HepG2 (cell line): Measurements from ENCODE around the gene SIRPB2. TPM values are rescaled to one million over a fixed set of nuclear protein-coding genes. Genes with fewer than 3 reads are reported as not detected.
A peak's percentile ranks its signal among the peaks of the same experiment; 100 is the strongest.

Experiments used
- ATAC-seq: fragments of 200-7000 bp; cut with Tn5 transposase; 3 replicates; pipeline ENCODE4 v1.9.1; 2020; ENCODE audit warnings: mild to moderate bottlenecking, moderate library complexity
- BruUV-seq: library from RNA; stranded (reverse); fragments of 400-500 nt; replicated peaks from 2 replicates; lab custom pipeline; 2021; lab: Mats Ljungman, UMichigan
- CTCF ChIA-PET: fragments of 300-600 bp; formaldehyde crosslinking; extraction: SDS; loops from one replicate; lab custom pipeline; 2021; ENCODE audit warnings: low total read pairs, inconsistent platforms, low intra/inter-chr PET ratio; lab: Yijun Ruan, JAX
- POLR2A ChIA-PET: fragments of 350-600 bp; sonication (Branson Sonifier 250); formaldehyde crosslinking; loops from one replicate; lab custom pipeline; 2020; ENCODE audit warnings: antibody characterized with exemption, inconsistent platforms; lab: Yijun Ruan, JAX
- DNase-seq: peaks from one replicate; pipeline ENCODE4 v3.0.0-alpha.2; 2015; ENCODE audit warnings: low spot score
- FAIRE-seq: peaks from 3 replicates; lab custom pipeline; 2011; peaks lifted over from hg19 to GRCh38; lab: Jason Lieb, UNC
- H2AFZ ChIP-seq: one replicate; pipeline ENCODE4 v1.6.1; 2011; ENCODE audit warnings: low read length, inconsistent platforms
- H3K27ac ChIP-seq: fragments of 300-600 bp; 3 replicates; pipeline ENCODE4 v1.8.0; 2011; ENCODE audit warnings: mixed run types, mild to moderate bottlenecking, mixed read lengths, low read length, inconsistent platforms; ENCODE audit not compliant: insufficient read depth; ENCODE audit errors: extremely low read length
- H3K27me3 ChIP-seq, 2 experiments: fragments of 200-600 bp in 1 of 2; 2 replicates in 1 of 2; 3 replicates in 1 of 2; pipeline versions ENCODE4 v1.6.0 to v1.8.0; 2011; ENCODE audit warnings: low read length in 2 of 2, mild to moderate bottlenecking in 2 of 2, moderate library complexity in 2 of 2, inconsistent platforms in 1 of 2; ENCODE audit not compliant: insufficient read depth in 2 of 2, control insufficient read depth in 1 of 2
- H3K36me3 ChIP-seq, 2 experiments: fragments of 200-600 bp in 1 of 2; replicated peaks in 1 of 2; 2 replicates in 1 of 2; 3 replicates in 1 of 2; pipeline versions ENCODE4 v1.5.1 to v1.8.0; 2011; ENCODE audit warnings: low read length in 2 of 2, inconsistent platforms in 1 of 2; ENCODE audit not compliant: insufficient read depth in 2 of 2, control insufficient read depth in 1 of 2
- H3K4me1 ChIP-seq: 2 replicates; pipeline ENCODE4 v1.5.1; 2012; ENCODE audit warnings: low read length, inconsistent platforms; ENCODE audit not compliant: insufficient read depth
- H3K4me2 ChIP-seq: 2 replicates; pipeline ENCODE4 v1.6.0; 2011; ENCODE audit warnings: low read depth, low read length, inconsistent platforms
- H3K4me3 ChIP-seq, 3 experiments: fragments of 200-600 bp in 1 of 3; sonication (generic), shearing (Covaris generic) in 1 of 3; replicated peaks in 1 of 3; 2 replicates each; pipeline ENCODE4 v1.5.1; 2011 to 2016; ENCODE audit warnings: low read length in 3 of 3, inconsistent platforms in 2 of 3, low read depth in 2 of 3, mild to moderate bottlenecking in 2 of 3, control low read depth in 1 of 3, mixed read lengths in 1 of 3; ENCODE audit not compliant: insufficient read depth in 1 of 3
- H3K79me2 ChIP-seq: one replicate; pipeline ENCODE4 v1.6.1; 2011; ENCODE audit warnings: low read length, inconsistent platforms; ENCODE audit not compliant: insufficient read depth
- H3K9ac ChIP-seq: 2 replicates; pipeline ENCODE4 v1.6.0; 2011; ENCODE audit warnings: mild to moderate bottlenecking, low read depth, low read length, inconsistent platforms; ENCODE audit not compliant: insufficient read depth
- H3K9me3 ChIP-seq: 2 replicates; pipeline ENCODE4 v1.5.1; 2012; ENCODE audit warnings: mild to moderate bottlenecking, low read length
- H4K20me1 ChIP-seq: 2 replicates; pipeline ENCODE4 v1.6.0; 2011; ENCODE audit warnings: inconsistent platforms, mild to moderate bottlenecking, low read length, moderate library complexity; ENCODE audit not compliant: insufficient read depth
- CBX5 ChIP-seq: sonication (generic); formaldehyde crosslinking; IDR thresholded peaks from 2 replicates; pipeline ENCODE4 v1.4.0; 2020; ENCODE audit warnings: missing genetic modification reagents, borderline replicate concordance
- FOSL2 ChIP-seq: sonication (generic); formaldehyde crosslinking; IDR thresholded peaks from 2 replicates; pipeline ENCODE4 v1.4.0; 2020; ENCODE audit warnings: missing genetic modification reagents
- GPN1 ChIP-seq: sonication (generic); formaldehyde crosslinking; IDR thresholded peaks from 2 replicates; pipeline ENCODE4 v1.5.1; 2020; ENCODE audit warnings: missing genetic modification reagents, borderline replicate concordance
- KLF9 ChIP-seq: IDR thresholded peaks from 2 replicates; pipeline ENCODE4 v1.6.1; 2016; ENCODE audit warnings: low read depth
- PHF20 ChIP-seq: sonication (generic); formaldehyde crosslinking; IDR thresholded peaks from 2 replicates; pipeline ENCODE4 v1.5.0; 2020; ENCODE audit warnings: mild to moderate bottlenecking, missing genetic modification reagents
- RBFOX2 ChIP-seq: fragments of 200-400 bp; formaldehyde crosslinking; IDR thresholded peaks from 2 replicates; pipeline ENCODE4 v1.6.1; 2017; ENCODE audit warnings: low read depth, mild to moderate bottlenecking, low read length
- ZEB1 ChIP-seq: IDR thresholded peaks from 2 replicates; pipeline ENCODE4 v1.6.1; 2012; ENCODE audit warnings: mild to moderate bottlenecking, low read depth, inconsistent platforms; ENCODE audit not compliant: insufficient replicate concordance
- ZNF143 ChIP-seq: sonication (generic); formaldehyde crosslinking; IDR thresholded peaks from 2 replicates; pipeline ENCODE4 v1.4.0; 2020; ENCODE audit warnings: missing genetic modification reagents
- WGBS: methylation state at CpG from one replicate; pipeline ENCODE4 v1.1.6; 2017; ENCODE audit warnings: low lambda C conversion rate; 5-methylcytosine and 5-hydroxymethylcytosine counted together
- in situ Hi-C: cut with HindIII; loops from 2 replicates; pipeline ENCODE4 v1.10.0; 2017; ENCODE audit warnings: low pct_unique_long_range_greater_than_20kb; ENCODE audit not compliant: extremely low pct_ligation_motif_present
- intact Hi-C: fragments of 100-400 bp; cut with micrococcal nuclease; formaldehyde crosslinking; loops from one replicate; pipeline ENCODE4 v1.10.0; 2022; ENCODE audit not compliant: unreplicated experiment
- polyA plus RNA-seq, 8 experiments: library from polyadenylated mRNA; depleted of rRNA in 3 of 8; stranded (reverse) in 7 of 8; unstranded in 1 of 8; fragments of >200 nt; fragmentation: Illumina TruSeq in 4 of 8; extraction: Trizol in 4 of 8; gene quantifications; 2 replicates each; pipeline versions ENCODE4 v1.2.1 to v1.2.3, GENCODE V29; 2011 to 2016; ENCODE audit warnings: low read depth in 4 of 8, missing spikeins in 1 of 8, mixed read lengths in 1 of 8; ENCODE audit not compliant: insufficient read depth in 1 of 8
- total RNA-seq, 5 experiments: library from RNA; depleted of rRNA; stranded (reverse); fragments of >200 nt; fragmentation: Illumina TruSeq; extraction: Trizol; gene quantifications; 2 replicates each; pipeline ENCODE4 v1.2.3, GENCODE V29; 2016; ENCODE audit warnings: low read depth in 1 of 5
- TF ChIP-seq, protein P1 (sequence below): sonication (generic); formaldehyde crosslinking; IDR thresholded peaks from 2 replicates; pipeline ENCODE4 v1.5.1; 2020; ENCODE audit warnings: mild to moderate bottlenecking, missing genetic modification reagents
- TF ChIP-seq, protein P2 (sequence below), 2 experiments: IDR thresholded peaks; 2 replicates each; pipeline ENCODE4 v1.6.1; 2011 to 2012; ENCODE audit warnings: low read length in 2 of 2, borderline replicate concordance in 1 of 2, low read depth in 1 of 2, mild to moderate bottlenecking in 1 of 2, moderate library complexity in 1 of 2

SIRPB2 gene
- total and polyA plus RNA-seq, 2 of the 13 experiments (the other 11 are each of a cell fraction or from before 2014, with no cell fraction given) = not detected

DNA sequence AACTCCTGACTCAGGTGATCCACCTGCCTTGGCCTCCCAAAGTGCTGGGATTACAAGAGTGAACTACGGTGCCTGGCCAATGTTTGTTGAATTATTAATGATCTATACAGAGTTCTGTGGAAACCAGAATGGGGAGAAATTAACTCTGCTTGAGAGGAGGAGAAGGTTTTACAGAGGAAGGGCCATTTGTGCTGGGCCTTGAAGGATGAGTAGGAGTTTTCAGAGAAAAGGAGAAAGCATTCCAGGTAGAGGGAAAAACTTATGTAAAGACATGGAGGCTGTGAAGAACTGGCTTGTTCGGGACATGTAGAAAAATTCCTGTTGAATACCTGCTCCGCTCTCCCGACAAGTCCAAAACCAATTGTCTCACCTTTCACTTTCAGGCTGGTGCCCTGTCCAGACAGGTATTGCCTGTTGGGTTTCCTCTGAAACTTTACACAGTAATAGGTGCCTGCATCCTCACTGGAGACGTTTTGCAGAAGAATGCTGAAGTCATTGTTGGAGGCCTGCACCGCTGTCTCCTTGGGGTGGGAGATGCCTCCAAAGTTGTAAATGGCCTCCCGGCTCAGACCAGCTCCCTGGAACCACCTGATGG is 13.2 kb downstream of the SIRPB2 start (continued):
- TF ChIP-seq, protein P1, sequence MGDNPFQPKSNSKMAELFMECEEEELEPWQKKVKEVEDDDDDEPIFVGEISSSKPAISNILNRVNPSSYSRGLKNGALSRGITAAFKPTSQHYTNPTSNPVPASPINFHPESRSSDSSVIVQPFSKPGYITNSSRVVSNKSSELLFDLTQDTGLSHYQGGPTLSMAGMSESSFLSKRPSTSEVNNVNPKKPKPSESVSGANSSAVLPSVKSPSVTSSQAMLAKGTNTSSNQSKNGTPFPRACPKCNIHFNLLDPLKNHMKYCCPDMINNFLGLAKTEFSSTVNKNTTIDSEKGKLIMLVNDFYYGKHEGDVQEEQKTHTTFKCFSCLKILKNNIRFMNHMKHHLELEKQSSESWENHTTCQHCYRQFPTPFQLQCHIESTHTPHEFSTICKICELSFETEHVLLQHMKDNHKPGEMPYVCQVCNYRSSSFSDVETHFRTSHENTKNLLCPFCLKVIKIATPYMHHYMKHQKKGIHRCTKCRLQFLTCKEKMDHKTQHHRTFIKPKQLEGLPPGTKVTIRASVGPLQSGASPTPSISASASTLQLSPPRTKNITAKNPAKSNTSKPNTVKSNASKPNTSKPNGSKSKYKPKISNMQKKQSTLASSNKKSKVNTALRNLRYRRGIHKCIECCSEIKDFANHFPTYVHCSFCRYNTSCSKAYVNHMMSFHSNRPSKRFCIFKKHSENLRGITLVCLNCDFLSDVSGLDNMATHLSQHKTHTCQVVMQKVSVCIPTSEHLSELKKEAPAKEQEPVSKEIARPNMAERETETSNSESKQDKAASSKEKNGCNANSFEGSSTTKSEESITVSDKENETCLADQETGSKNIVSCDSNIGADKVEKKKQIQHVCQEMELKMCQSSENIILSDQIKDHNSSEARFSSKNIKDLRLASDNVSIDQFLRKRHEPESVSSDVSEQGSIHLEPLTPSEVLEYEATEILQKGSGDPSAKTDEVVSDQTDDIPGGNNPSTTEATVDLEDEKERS (CRISPR knock-in tag) = no peak
- TF ChIP-seq FOSL2 (CRISPR knock-in tag) (no peak), KLF9 (CRISPR knock-in tag) (no peak), CBX5 (CRISPR knock-in tag) (no peak), RBFOX2 (no peak), GPN1 (CRISPR knock-in tag) (no peak), PHF20 (CRISPR knock-in tag) (no peak), ZEB1 (no peak)

DNA sequence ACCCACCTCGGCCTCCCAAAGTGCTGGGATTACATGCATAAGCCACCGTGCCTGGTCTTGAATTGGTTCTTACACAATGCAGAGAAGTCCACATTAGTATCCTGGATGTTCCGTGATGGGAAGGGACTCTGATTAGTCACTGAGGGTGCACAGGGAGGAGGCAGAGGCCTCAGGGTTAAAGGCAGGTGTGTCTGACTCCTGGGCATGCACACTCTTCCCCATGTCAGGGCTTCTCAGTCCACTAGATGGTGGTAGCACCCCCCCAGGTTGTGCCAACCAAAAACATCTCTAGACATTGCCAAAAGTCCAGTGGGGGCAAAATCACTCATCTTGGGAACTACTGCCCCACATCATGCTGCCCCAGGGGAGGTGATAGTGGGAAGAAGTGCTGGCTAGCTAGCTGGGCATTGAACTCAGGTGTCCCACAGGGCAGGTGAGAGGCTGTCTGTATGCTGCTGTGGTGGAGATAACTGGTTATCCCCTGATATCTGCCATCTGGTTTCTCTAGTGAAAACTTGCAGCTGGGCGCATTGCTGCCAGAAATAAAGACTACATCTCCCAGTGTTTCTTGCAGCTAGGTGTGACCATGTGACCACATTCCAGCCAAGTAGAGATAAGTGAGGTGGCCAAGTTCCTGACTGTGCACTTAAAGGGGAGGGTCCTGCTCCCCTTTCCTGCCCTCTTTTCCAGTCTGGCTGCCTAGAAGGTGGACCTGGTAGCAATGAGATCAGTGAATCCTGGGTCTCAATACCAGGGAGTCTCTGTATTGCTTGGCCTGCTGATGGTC is 16.2 kb downstream of the SIRPB2 start:
- ATAC-seq = no peak
- Histone ChIP-seq H3K9me3 (no peaks in the 10 kb centered on the region), H3K27ac (no peak overlapping the region), H3K27me3 (peaks cover 6 to 36% of the 10 kb centered on the region in 2 experiments; a peak in 2 of 5 replicates), H4K20me1 (no peaks in the 10 kb centered on the region), H3K9ac (no peak overlapping the region), H3K79me2 (no peaks in the 10 kb centered on the region), H2AFZ (no peak overlapping the region), H3K4me2 (no peak overlapping the region), H3K4me1 (peaks cover 24% of the 10 kb centered on the region), H3K36me3 (no peaks in the 10 kb centered on the region), H3K4me3 (no peak overlapping the region)
- in situ Hi-C loops (no loop called here), intact Hi-C loops (loop anchor here (5.0 kb wide), 1 partner anchor 38 kb away; no protein-coding TSS in a partner anchor)
- no peak for FAIRE-seq
- DNase-seq = no peak
- POLR2A ChIA-PET = no interaction called here
- 46% methylated on average over 4 of the region's 4 CpGs for WGBS
- CTCF ChIA-PET = no interaction called here
- BruUV-seq = no TSS peak
- TF ChIP-seq, protein P2, sequence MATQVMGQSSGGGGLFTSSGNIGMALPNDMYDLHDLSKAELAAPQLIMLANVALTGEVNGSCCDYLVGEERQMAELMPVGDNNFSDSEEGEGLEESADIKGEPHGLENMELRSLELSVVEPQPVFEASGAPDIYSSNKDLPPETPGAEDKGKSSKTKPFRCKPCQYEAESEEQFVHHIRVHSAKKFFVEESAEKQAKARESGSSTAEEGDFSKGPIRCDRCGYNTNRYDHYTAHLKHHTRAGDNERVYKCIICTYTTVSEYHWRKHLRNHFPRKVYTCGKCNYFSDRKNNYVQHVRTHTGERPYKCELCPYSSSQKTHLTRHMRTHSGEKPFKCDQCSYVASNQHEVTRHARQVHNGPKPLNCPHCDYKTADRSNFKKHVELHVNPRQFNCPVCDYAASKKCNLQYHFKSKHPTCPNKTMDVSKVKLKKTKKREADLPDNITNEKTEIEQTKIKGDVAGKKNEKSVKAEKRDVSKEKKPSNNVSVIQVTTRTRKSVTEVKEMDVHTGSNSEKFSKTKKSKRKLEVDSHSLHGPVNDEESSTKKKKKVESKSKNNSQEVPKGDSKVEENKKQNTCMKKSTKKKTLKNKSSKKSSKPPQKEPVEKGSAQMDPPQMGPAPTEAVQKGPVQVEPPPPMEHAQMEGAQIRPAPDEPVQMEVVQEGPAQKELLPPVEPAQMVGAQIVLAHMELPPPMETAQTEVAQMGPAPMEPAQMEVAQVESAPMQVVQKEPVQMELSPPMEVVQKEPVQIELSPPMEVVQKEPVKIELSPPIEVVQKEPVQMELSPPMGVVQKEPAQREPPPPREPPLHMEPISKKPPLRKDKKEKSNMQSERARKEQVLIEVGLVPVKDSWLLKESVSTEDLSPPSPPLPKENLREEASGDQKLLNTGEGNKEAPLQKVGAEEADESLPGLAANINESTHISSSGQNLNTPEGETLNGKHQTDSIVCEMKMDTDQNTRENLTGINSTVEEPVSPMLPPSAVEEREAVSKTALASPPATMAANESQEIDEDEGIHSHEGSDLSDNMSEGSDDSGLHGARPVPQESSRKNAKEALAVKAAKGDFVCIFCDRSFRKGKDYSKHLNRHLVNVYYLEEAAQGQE (IDR thresholded peaks at IDR 0.05; ENCODE audit: borderline replicate concordance in 1 of 2, low read depth in 1 of 2, low read length in 2 of 2) = no peak
- TF ChIP-seq ZNF143 = peak; percentile 84
